Measurements from ENCODE around the gene ARMH3.
A peak's percentile ranks its signal among the peaks of the same experiment; 100 is the strongest.
"Not testable (repeated sequence)": the region's sequence is repeated elsewhere in the genome, so short reads cannot be mapped to it uniquely, and the experiment has no call there.

ARMH3 gene

GRCh38 chr10:102055647-102056419 is at the start of gene ARMH3:
Gene ARMH3 (minus strand): TSS chr10:102056173. CDS start chr10:102040114, 16,059 bp downstream.
- peak; percentile 90 for DNase-seq

- DNase-seq = no peak
Measured at GRCh38 chr10:102102421-102102820, 46.4 kb upstream of the ARMH3 start.

GRCh38 chr10:102101152-102101551 is 45.2 kb upstream of the ARMH3 start:
- DNase-seq = no peak

GRCh38 chr10:102096449-102096848 is 40.5 kb upstream of the ARMH3 start:
- no peak for DNase-seq

- no peak for DNase-seq
Measured at GRCh38 chr10:102090772-102091171, 34.8 kb upstream of the ARMH3 start.

GRCh38 chr10:102086196-102086595 is 30.2 kb upstream of the ARMH3 start:
- no peak for DNase-seq

- no peak for DNase-seq
Measured at GRCh38 chr10:102085336-102085735, 29.4 kb upstream of the ARMH3 start.

- DNase-seq = no peak
Measured at GRCh38 chr10:102083541-102083940, 27.6 kb upstream of the ARMH3 start.

GRCh38 chr10:102072673-102073527 is 16.9 kb upstream of the ARMH3 start:
- peak; percentile 80 for DNase-seq

GRCh38 chr10:102069071-102069470 is 13.1 kb upstream of the ARMH3 start:
- no peak for DNase-seq

GRCh38 chr10:102068216-102068615 is 12.2 kb upstream of the ARMH3 start:
- no peak for DNase-seq

GRCh38 chr10:102067091-102067916 is 11.3 kb upstream of the ARMH3 start:
- no peak for DNase-seq

- DNase-seq = no peak
Measured at GRCh38 chr10:102066399-102067088, 10.6 kb upstream of the ARMH3 start.

GRCh38 chr10:102065561-102066398 is 9.8 kb upstream of the ARMH3 start:
- peak; percentile 22 for DNase-seq

- DNase-seq = peak; percentile 90
Measured at GRCh38 chr10:102064868-102065560, 9.0 kb upstream of the ARMH3 start, which contains the start of gene HPS6. Gene HPS6 (plus strand): TSS chr10:102065349. CDS start chr10:102065475, 126 bp downstream.

GRCh38 chr10:102064503-102064867 is 8.5 kb upstream of the ARMH3 start:
- DNase-seq = no peak

- DNase-seq = no peak
Measured at GRCh38 chr10:102059987-102060386, 4.0 kb upstream of the ARMH3 start.

- DNase-seq = not testable (repeated sequence)
Measured at GRCh38 chr10:102054881-102055646, 909 bp downstream of the ARMH3 start.

- no peak for DNase-seq
Measured at GRCh38 chr10:102046095-102046494, 9.9 kb downstream of the ARMH3 start.

GRCh38 chr10:102045292-102045691 is 10.7 kb downstream of the ARMH3 start:
- DNase-seq = no peak

Measured in activated naive CD4-positive, alpha-beta T cell treated with anti-CD3 and anti-CD28 coated beads, Interleukin-2, amount 50 U/mL, for 16 hours (primary cell).